Endothelial cell of umbilical vein (primary cell): ENCODE results near the gene ALX3. TPM values are rescaled to one million over a fixed set of nuclear protein-coding genes. Genes with fewer than 3 reads are reported as not detected.

Source experiments
- BruUV-seq: library from RNA; stranded (reverse); fragments of 400-500 nt; replicated peaks from 2 replicates; lab custom pipeline; 2021; lab: Mats Ljungman, UMichigan
- CTCF ChIA-PET: fragments of 300-600, 350-600 bp; sonication (Branson Sonifier 250); formaldehyde crosslinking; loops from one replicate; lab custom pipeline; 2021; ENCODE audit warnings: antibody characterized with exemption, inconsistent platforms; lab: Charles Lee
- POLR2A ChIA-PET: fragments of 300-600, 350-600 bp; sonication (Branson Sonifier 250); formaldehyde crosslinking; loops from one replicate; lab custom pipeline; 2021; ENCODE audit warnings: antibody characterized with exemption, inconsistent platforms; lab: Charles Lee
- DNase-seq: peaks from one replicate; pipeline ENCODE4 v3.0.0-alpha.2; 2011; ENCODE audit warnings: low read depth, low spot score
- FAIRE-seq: peaks from 2 replicates; lab custom pipeline; 2011; peaks lifted over from hg19 to GRCh38; lab: Jason Lieb, UNC
- H2AFZ ChIP-seq: 2 replicates; pipeline ENCODE4 v1.6.0; 2012; ENCODE audit warnings: low read depth, low read length, control low read depth, inconsistent platforms
- H3K27ac ChIP-seq: 2 replicates; pipeline ENCODE4 v1.5.1; 2011; ENCODE audit warnings: low read depth, mild to moderate bottlenecking, control low read depth, low read length, moderate library complexity; ENCODE audit not compliant: insufficient read depth
- H3K27me3 ChIP-seq, 2 experiments: 2 replicates each; pipeline versions ENCODE4 v1.6.0 to v1.6.1; 2011; ENCODE audit warnings: low read length in 2 of 2, mixed read lengths in 1 of 2; ENCODE audit not compliant: control insufficient read depth in 2 of 2, insufficient read depth in 2 of 2
- H3K36me3 ChIP-seq, 2 experiments: 2 replicates in 1 of 2; 3 replicates in 1 of 2; pipeline ENCODE4 v1.5.1; 2011; ENCODE audit warnings: low read length in 2 of 2, mild to moderate bottlenecking in 1 of 2, moderate library complexity in 1 of 2; ENCODE audit not compliant: control insufficient read depth in 2 of 2, insufficient read depth in 2 of 2; ENCODE audit errors: extremely low read depth in 1 of 2
- H3K4me1 ChIP-seq: 3 replicates; pipeline ENCODE4 v1.5.1; 2011; ENCODE audit warnings: mild to moderate bottlenecking, low read length; ENCODE audit not compliant: control insufficient read depth, insufficient read depth; ENCODE audit errors: extremely low read depth
- H3K4me2 ChIP-seq: 2 replicates; pipeline ENCODE4 v1.6.1; 2011; ENCODE audit warnings: low read length, control low read depth, mixed read lengths; ENCODE audit not compliant: insufficient read depth
- H3K4me3 ChIP-seq, 3 experiments: fragments of 200-600 bp in 1 of 3; sonication (generic), shearing (Covaris generic) in 1 of 3; replicated peaks in 1 of 3; 2 replicates each; pipeline ENCODE4 v1.5.1; 2011 to 2016; ENCODE audit warnings: control low read depth in 3 of 3, low read length in 3 of 3, mild to moderate bottlenecking in 2 of 3, inconsistent platforms in 1 of 3, low read depth in 1 of 3, moderate library complexity in 1 of 3; ENCODE audit not compliant: insufficient read depth in 1 of 3
- H3K79me2 ChIP-seq: 2 replicates; pipeline ENCODE4 v1.6.0; 2012; ENCODE audit warnings: low read length, inconsistent platforms; ENCODE audit not compliant: control insufficient read depth, insufficient read depth
- H3K9ac ChIP-seq: replicated peaks from 2 replicates; pipeline ENCODE3; 2011; ENCODE audit warnings: low read length, control low read depth; ENCODE audit not compliant: insufficient read depth; ENCODE audit errors: extremely low read depth
- H3K9me1 ChIP-seq: replicated peaks from 3 replicates; pipeline ENCODE4 v1.6.0; 2011; ENCODE audit warnings: mild to moderate bottlenecking, low read length; ENCODE audit not compliant: control insufficient read depth, insufficient read depth; ENCODE audit errors: extremely low read depth
- H3K9me3 ChIP-seq: replicated peaks from 2 replicates; pipeline ENCODE4 v1.5.1; 2012; ENCODE audit warnings: low read length, inconsistent platforms; ENCODE audit not compliant: control insufficient read depth, insufficient read depth
- H4K20me1 ChIP-seq: replicated peaks from 2 replicates; pipeline ENCODE3; 2011; ENCODE audit warnings: mild to moderate bottlenecking, low read length; ENCODE audit not compliant: control insufficient read depth, insufficient read depth; ENCODE audit errors: extremely low read depth
- CTCF ChIP-seq, 2 donors: IDR thresholded peaks; 1 replicate in 1 of 2; 2 replicates in 1 of 2; pipeline ENCODE4 v1.5.1; 2011; ENCODE audit warnings: low read length in 2 of 2, mild to moderate bottlenecking in 2 of 2, moderate library complexity in 2 of 2, control low read depth in 1 of 2, inconsistent platforms in 1 of 2, low read depth in 1 of 2; ENCODE audit not compliant: insufficient read depth in 1 of 2; ENCODE audit errors: extremely low read depth in 1 of 2
- EZH2 ChIP-seq: IDR thresholded peaks from 2 replicates; pipeline ENCODE4 v1.6.1; 2012; ENCODE audit warnings: borderline replicate concordance, low read depth, mild to moderate bottlenecking, moderate library complexity, low read length, inconsistent platforms; ENCODE audit not compliant: severe bottlenecking
- FOS ChIP-seq: IDR thresholded peaks from 2 replicates; pipeline ENCODE4 v1.6.1; 2011; ENCODE audit warnings: mild to moderate bottlenecking, low read length, moderate library complexity, borderline replicate concordance; ENCODE audit not compliant: insufficient read depth
- GATA2 ChIP-seq: IDR thresholded peaks from 2 replicates; pipeline ENCODE4 v1.7.0; 2011; ENCODE audit warnings: low read depth, mild to moderate bottlenecking, moderate library complexity, mixed read lengths, low read length; ENCODE audit not compliant: insufficient read length, insufficient read depth
- JUN ChIP-seq: IDR thresholded peaks from 2 replicates; pipeline ENCODE4 v1.6.1; 2011; ENCODE audit warnings: borderline replicate concordance, low read depth; ENCODE audit not compliant: insufficient read length, insufficient read depth
- MAX ChIP-seq: IDR thresholded peaks from 2 replicates; pipeline ENCODE4 v1.6.1; 2011; ENCODE audit not compliant: insufficient read depth, insufficient read length
- MYC ChIP-seq: IDR thresholded peaks from one replicate; pipeline ENCODE4 v1.6.1; 2011; ENCODE audit warnings: mild to moderate bottlenecking, low read depth, low read length
- POLR2A ChIP-seq: IDR thresholded peaks from 2 replicates; pipeline ENCODE4 v1.6.1; 2012; ENCODE audit warnings: low read depth, mild to moderate bottlenecking, control low read depth, low read length
- POLR2AphosphoS5 ChIP-seq: IDR thresholded peaks from 2 replicates; pipeline ENCODE4 v1.6.1; 2012; ENCODE audit warnings: low read depth, mild to moderate bottlenecking, control low read depth, low read length, moderate library complexity; ENCODE audit not compliant: insufficient read depth
- dilution Hi-C: fragments of 300-500 bp; cut with MboI; formaldehyde crosslinking; loops from one replicate; pipeline ENCODE4 v1.15.0; 2019; ENCODE audit warnings: low sequenced_read_pairs; ENCODE audit not compliant: extremely low pct_ligation_motif_present
- intact Hi-C: fragments of 100-400 bp; cut with micrococcal nuclease; formaldehyde crosslinking; loops from one replicate; pipeline ENCODE4 v1.10.0; 2022
- polyA plus RNA-seq, 4 experiments: library from polyadenylated mRNA; depleted of rRNA in 3 of 4; stranded (reverse) in 3 of 4; unstranded in 1 of 4; fragments of >200 nt; gene quantifications; 2 replicates each; pipeline versions ENCODE4 v1.2.1 to v1.2.3, GENCODE V29; 2011 to 2012; ENCODE audit warnings: missing spikeins in 1 of 4
- total RNA-seq: library from RNA; stranded (reverse); gene quantifications from 2 replicates; pipeline ENCODE4 v1.2.3, GENCODE V29; 2021

ALX3 gene
- total and polyA plus RNA-seq, 2 donors (not counting 3 experiments of a cell fraction or from before 2014, with no cell fraction given): not detected

- CTCF ChIA-PET: interaction anchor here (1.0 to 8.3 kb wide), 9 partner anchors 9 to 405 kb away, joined by 3 to 272 read pairs (median 6); no protein-coding TSS in a partner anchor
- Histone ChIP-seq H3K36me3 (no peaks in the 10 kb centered on the region), H3K9ac (no peak overlapping the region), H3K4me1 (no peaks in the 10 kb centered on the region), H3K4me2 (no peak overlapping the region), H3K79me2 (no peaks in the 10 kb centered on the region), H3K27ac (no peak overlapping the region), H3K9me3 (no peaks in the 10 kb centered on the region), H3K27me3 (peaks cover 16% of the 10 kb centered on the region in 2 experiments), H4K20me1 (no peaks in the 10 kb centered on the region), H3K4me3 (no peak overlapping the region), H3K9me1 (no peaks in the 10 kb centered on the region), H2AFZ (no peak overlapping the region)
- DNase-seq: no peak
- FAIRE-seq: no peak
- dilution Hi-C loops: no loop called here
- TF ChIP-seq POLR2A (no peak), FOS (no peak), GATA2 (no peak), EZH2 (no peak), MAX (no peak), POLR2AphosphoS5 (no peak), JUN (no peak), MYC (no peak), CTCF (IDR thresholded peaks at IDR 0.05; ENCODE audit: extremely low read depth in 1 of 2, insufficient read depth in 1 of 2, low read depth in 1 of 2, low read length in 2 of 2) (no peak)
- intact Hi-C loops: no loop called here
- POLR2A ChIA-PET: no interaction called here
- no TSS peak for BruUV-seq
Observed at GRCh38 chr1:110091381-110091780, 20.9 kb upstream of the ALX3 start.
